CD14-positive monocyte (primary cell): ENCODE results near the gene SERP1. TPM values are rescaled to one million over a fixed set of nuclear protein-coding genes. Genes with fewer than 3 reads are reported as not detected.

ENCODE experiments used
- DNase-seq, 3 donors: peaks; one replicate each; pipeline ENCODE4 v3.0.0-alpha.2; 2011 to 2022
- H2AFZ ChIP-seq: 2 replicates; pipeline ENCODE4 v1.6.0; 2012; ENCODE audit warnings: mild to moderate bottlenecking, low read depth, low read length, inconsistent platforms; ENCODE audit not compliant: insufficient read depth, poor library complexity, severe bottlenecking
- H3K27ac ChIP-seq, 2 donors: 1 replicate in 1 of 2; 2 replicates in 1 of 2; pipeline ENCODE4 v1.5.1; 2012 to 2013; ENCODE audit warnings: low read length in 2 of 2, control low read depth in 1 of 2, inconsistent platforms in 1 of 2, low read depth in 1 of 2, mild to moderate bottlenecking in 1 of 2
- H3K27me3 ChIP-seq, 2 donors: one replicate each; pipeline versions ENCODE4 v1.6.0 to v1.6.1; 2011 to 2013; ENCODE audit warnings: low read length in 2 of 2; ENCODE audit not compliant: control insufficient read depth in 2 of 2, insufficient read depth in 2 of 2
- H3K36me3 ChIP-seq, 2 donors: replicated peaks in 1 of 2; 1 replicate in 1 of 2; 2 replicates in 1 of 2; pipeline versions ENCODE4 v1.5.1 to v1.6.1; 2012 to 2013; ENCODE audit warnings: low read length in 2 of 2, control low read depth in 1 of 2, inconsistent platforms in 1 of 2, mild to moderate bottlenecking in 1 of 2; ENCODE audit not compliant: insufficient read depth in 2 of 2, control insufficient read depth in 1 of 2
- H3K4me1 ChIP-seq, 2 donors: 1 replicate in 1 of 2; 2 replicates in 1 of 2; pipeline versions ENCODE4 v1.5.1 to v1.6.1; 2012 to 2013; ENCODE audit warnings: low read length in 2 of 2, control low read depth in 1 of 2, inconsistent platforms in 1 of 2, mild to moderate bottlenecking in 1 of 2, moderate library complexity in 1 of 2; ENCODE audit not compliant: insufficient read depth in 2 of 2, control insufficient read depth in 1 of 2
- H3K4me2 ChIP-seq: replicated peaks from 2 replicates; pipeline ENCODE3; 2012; ENCODE audit warnings: low read length, moderate library complexity, mild to moderate bottlenecking; ENCODE audit not compliant: poor library complexity, severe bottlenecking; ENCODE audit errors: extremely low read depth
- H3K4me3 ChIP-seq, 3 experiments: fragments of 200-600 bp in 1 of 3; sonication (generic) in 1 of 3; replicated peaks in 1 of 3; 1 replicate in 2 of 3; 2 replicates in 1 of 3; pipeline ENCODE4 v1.5.1; 2011 to 2013; ENCODE audit warnings: low read length in 3 of 3, mild to moderate bottlenecking in 3 of 3, control low read depth in 2 of 3, low read depth in 2 of 3, inconsistent platforms in 1 of 3, moderate library complexity in 1 of 3
- H3K79me2 ChIP-seq: 2 replicates; pipeline ENCODE4 v1.6.0; 2012; ENCODE audit warnings: mild to moderate bottlenecking, control low read depth, inconsistent platforms, low read length, moderate library complexity; ENCODE audit not compliant: insufficient read depth
- H3K9ac ChIP-seq: 2 replicates; pipeline ENCODE4 v1.6.0; 2017; ENCODE audit warnings: low read length, mild to moderate bottlenecking; ENCODE audit not compliant: insufficient read depth, poor library complexity, severe bottlenecking
- H3K9me3 ChIP-seq, 2 donors: replicated peaks in 1 of 2; 1 replicate in 1 of 2; 2 replicates in 1 of 2; pipeline versions ENCODE4 v1.5.1 to v1.6.1; 2012 to 2013; ENCODE audit warnings: low read length in 2 of 2, control low read depth in 1 of 2; ENCODE audit not compliant: control insufficient read depth in 1 of 2, insufficient read depth in 1 of 2
- H4K20me1 ChIP-seq: 2 replicates; pipeline ENCODE4 v1.6.0; 2012; ENCODE audit warnings: mild to moderate bottlenecking, low read length, control low read depth, moderate library complexity; ENCODE audit not compliant: insufficient read depth
- H3K27ac Mint-ChIP-seq, 7 donors: one replicate each; pipeline ENCODE4 v1.8.0; 2020; ENCODE audit warnings: mild to moderate bottlenecking in 7 of 7, mixed read lengths in 7 of 7, moderate library complexity in 6 of 7, inconsistent platforms in 2 of 7
- H3K27me3 Mint-ChIP-seq, 3 donors: one replicate each; pipeline ENCODE4 v1.8.0; 2021 to 2022; ENCODE audit warnings: low read depth in 3 of 3, mild to moderate bottlenecking in 3 of 3, mixed read lengths in 3 of 3, moderate library complexity in 3 of 3, inconsistent platforms in 1 of 3
- H3K36me3 Mint-ChIP-seq, 2 donors: one replicate each; pipeline ENCODE4 v1.8.0; 2020; ENCODE audit warnings: mixed read lengths in 2 of 2, inconsistent platforms in 1 of 2, mild to moderate bottlenecking in 1 of 2
- H3K4me1 Mint-ChIP-seq: one replicate; pipeline ENCODE4 v1.8.0; 2020; ENCODE audit warnings: mild to moderate bottlenecking, mixed read lengths
- H3K4me3 Mint-ChIP-seq, 2 donors: one replicate each; pipeline ENCODE4 v1.8.0; 2020; ENCODE audit warnings: mild to moderate bottlenecking in 2 of 2, mixed read lengths in 2 of 2, moderate library complexity in 1 of 2
- H3K9me3 Mint-ChIP-seq, 7 donors: one replicate each; pipeline ENCODE4 v1.8.0; 2020 to 2022; ENCODE audit warnings: mixed read lengths in 7 of 7, mild to moderate bottlenecking in 6 of 7, moderate library complexity in 6 of 7, inconsistent platforms in 2 of 7
- CTCF ChIP-seq: fragments of 200-600 bp; IDR thresholded peaks from one replicate; pipeline ENCODE4 v1.8.0; 2022; ENCODE audit warnings: antibody characterized with exemption, mild to moderate bottlenecking
- WGBS: methylation state at CpG from one replicate; pipeline ENCODE4 v1.1.5; 2013; ENCODE audit warnings: missing lambda C conversion rate; ENCODE audit not compliant: insufficient coverage; 5-methylcytosine and 5-hydroxymethylcytosine counted together
- intact Hi-C, 2 donors: fragments of 100-400 bp; cut with micrococcal nuclease; formaldehyde crosslinking; loops; one replicate each; pipeline versions ENCODE4 v1.15.0 to v1.15.1; 2023
- polyA plus RNA-seq, 3 donors: library from polyadenylated mRNA; depleted of rRNA in 1 of 3; unstranded in 2 of 3; stranded (reverse) in 1 of 3; fragments of 300-500 nt in 2 of 3; fragments of >200 nt in 1 of 3; fragmentation: Illumina TruSeq in 2 of 3; gene quantifications; 1 replicate in 2 of 3; 2 replicates in 1 of 3; pipeline ENCODE4 v1.2.3, GENCODE V29; 2012 to 2021

Gene SERP1
- polyA plus RNA-seq, 3 donors: 178 to 226 (median 220) TPM

GRCh38 chr3:150544041-150544440 lies 2.3 kb downstream of the SERP1 start:
- H3K27me3 ChIP-seq: no peaks in the 10 kb centered on the region
- Mint-ChIP-seq H3K36me3 (peaks cover 16 to 28% of the 10 kb centered on the region in 2 donors), H3K4me1 (peaks cover 54% of the 10 kb centered on the region), H3K27me3 (peaks cover 0 to 2% (median 2%) of the 10 kb centered on the region in 3 donors), H3K9me3 (no peaks in the 10 kb centered on the region), H3K4me3 (peak overlapping the region; percentile 9 to 42), H3K27ac (peak overlapping the region in 1 of 7 donors; percentile 98)
- DNase-seq: peak in 2 of 3 donors; percentile 23 to 38
- peaks cover 13 to 26% of the 10 kb centered on the region in 2 donors for H3K36me3 ChIP-seq
- intact Hi-C loops: loop anchor here in 1 of 2 donors (2.0 to 10.0 kb wide), 2 partner anchors 59 to 221 kb away; partner anchors contain the start of genes SELENOT and SIAH2
- peak overlapping the region in 1 of 2 donors; percentile 99 for H3K27ac ChIP-seq
- peaks cover 65% of the 10 kb centered on the region for H3K79me2 ChIP-seq
- peaks cover 43 to 67% of the 10 kb centered on the region in 2 donors for H3K4me1 ChIP-seq
- H2AFZ ChIP-seq: no peak overlapping the region
- no peak overlapping the region for H3K9ac ChIP-seq
- H3K4me2 ChIP-seq: peak overlapping the region; percentile 91
- peaks cover 18% of the 10 kb centered on the region for H4K20me1 ChIP-seq
- H3K9me3 ChIP-seq: no peaks in the 10 kb centered on the region
- no peak for TF ChIP-seq CTCF
- peak overlapping the region in 1 of 3 experiments; percentile 96 for H3K4me3 ChIP-seq

DNA sequence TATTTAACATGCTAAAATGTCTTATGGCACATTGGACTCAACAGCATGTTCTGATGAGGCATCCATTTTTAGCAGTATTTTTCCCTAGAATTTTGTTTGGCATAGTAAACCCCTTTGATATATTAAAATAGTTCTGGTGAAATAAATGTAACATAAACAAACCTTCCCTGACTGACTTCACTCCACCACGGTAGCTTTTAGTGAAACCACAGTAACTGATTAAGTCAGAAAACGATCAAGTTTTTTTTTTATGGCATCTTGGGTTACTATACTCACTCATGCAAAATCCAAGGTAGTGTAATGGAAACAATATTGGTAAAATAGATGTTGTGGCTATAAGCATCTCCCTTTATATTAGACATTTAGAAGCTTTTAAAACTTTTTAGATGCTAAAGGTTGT lies 2.8 kb downstream of the SERP1 start:
- Histone ChIP-seq H3K9ac (no peak overlapping the region), H3K27ac (peak overlapping the region in 1 of 2 donors; percentile 80), H3K27me3 (no peaks in the 10 kb centered on the region), H3K36me3 (peaks cover 13 to 26% of the 10 kb centered on the region in 2 donors), H3K79me2 (peaks cover 59% of the 10 kb centered on the region), H3K4me1 (peaks cover 43 to 67% of the 10 kb centered on the region in 2 donors), H2AFZ (no peak overlapping the region), H3K4me3 (peak overlapping the region in 1 of 3 experiments; percentile 96), H3K9me3 (no peaks in the 10 kb centered on the region), H3K4me2 (no peak overlapping the region), H4K20me1 (peaks cover 18% of the 10 kb centered on the region)
- no peak for DNase-seq
- no peak overlapping the region for H3K4me3 Mint-ChIP-seq
- no peak for TF ChIP-seq CTCF
- peaks cover 0 to 2% (median 2%) of the 10 kb centered on the region in 3 donors for H3K27me3 Mint-ChIP-seq
- H3K27ac Mint-ChIP-seq: no peak overlapping the region
- no CpG with 5 or more reads among the region's 2 CpGs for WGBS
- no peaks in the 10 kb centered on the region for H3K9me3 Mint-ChIP-seq
- peaks cover 54% of the 10 kb centered on the region for H3K4me1 Mint-ChIP-seq
- intact Hi-C loops: loop anchor here in 1 of 2 donors (10.0 kb wide), 1 partner anchor 221 kb away; the partner anchor contains the start of gene SIAH2
- peaks cover 16 to 28% of the 10 kb centered on the region in 2 donors for H3K36me3 Mint-ChIP-seq
